Panc1 (cell line): ENCODE measurements around the gene ZNF189. TPM values are rescaled to one million over a fixed set of nuclear protein-coding genes. Genes with fewer than 3 reads are reported as not detected.

Experiments used
- ATAC-seq: fragments of 200-7000 bp; cut with Tn5 transposase; 2 replicates; pipeline ENCODE4 v1.9.1; 2020; ENCODE audit warnings: mild to moderate bottlenecking, moderate library complexity
- BruUV-seq: library from RNA; stranded (reverse); fragments of 400-500 nt; replicated peaks from 2 replicates; lab custom pipeline; 2021; lab: Mats Ljungman, UMichigan
- CTCF ChIA-PET: fragments of 300-600 bp; sonication (Branson Sonifier 250); formaldehyde crosslinking; loops from one replicate; lab custom pipeline; 2022; ENCODE audit warnings: antibody characterized with exemption; lab: Charles Lee
- POLR2A ChIA-PET: fragments of 300-600 bp; sonication (Branson Sonifier 250); formaldehyde crosslinking; loops from one replicate; lab custom pipeline; 2022; ENCODE audit warnings: antibody characterized with exemption; lab: Charles Lee
- DNase-seq: peaks from one replicate; pipeline ENCODE4 v3.0.0-alpha.2; 2010; ENCODE audit warnings: low read depth, low spot score
- H3K27ac ChIP-seq: 2 replicates; pipeline ENCODE4 v1.5.1; 2011; ENCODE audit warnings: mild to moderate bottlenecking, low read length, inconsistent platforms
- H3K27me3 ChIP-seq: fragments of 200-500 bp; sonication (Bioruptor generic); 2 replicates; pipeline ENCODE4 v1.6.0; 2014; ENCODE audit warnings: low read length, inconsistent platforms; ENCODE audit not compliant: control insufficient read depth, insufficient read depth
- H3K36me3 ChIP-seq: fragments of 200-500 bp; sonication (Bioruptor generic); 2 replicates; pipeline ENCODE4 v1.5.1; 2014; ENCODE audit warnings: inconsistent platforms, mild to moderate bottlenecking, low read length, moderate library complexity; ENCODE audit not compliant: control insufficient read depth, insufficient read depth
- H3K4me1 ChIP-seq: 2 replicates; pipeline ENCODE4 v1.5.1; 2011; ENCODE audit warnings: inconsistent platforms, mild to moderate bottlenecking, low read length, moderate library complexity; ENCODE audit not compliant: control insufficient read depth, insufficient read depth
- H3K4me3 ChIP-seq, 2 experiments: 2 replicates each; pipeline ENCODE4 v1.5.1; 2011 to 2012; ENCODE audit warnings: low read depth in 2 of 2, low read length in 2 of 2, mild to moderate bottlenecking in 2 of 2, inconsistent platforms in 1 of 2, moderate library complexity in 1 of 2
- H3K9me3 ChIP-seq: fragments of 200-500 bp; sonication (Bioruptor generic); 2 replicates; pipeline ENCODE4 v1.5.1; 2014; ENCODE audit warnings: low read depth, mild to moderate bottlenecking, inconsistent platforms, low read length, moderate library complexity; ENCODE audit not compliant: control insufficient read depth, insufficient read depth
- POLR2AphosphoS5 ChIP-seq: IDR thresholded peaks from 2 replicates; pipeline ENCODE4 v1.6.1; 2012; ENCODE audit warnings: mild to moderate bottlenecking, low read depth, low read length, moderate library complexity
- SIN3A ChIP-seq: IDR thresholded peaks from 2 replicates; pipeline ENCODE4 v1.6.1; 2012; ENCODE audit warnings: low read depth, mild to moderate bottlenecking, low read length, moderate library complexity, borderline replicate concordance; ENCODE audit not compliant: insufficient read depth
- TCF7L2 ChIP-seq: IDR thresholded peaks from 2 replicates; pipeline ENCODE4 v1.6.1; 2011; ENCODE audit warnings: mild to moderate bottlenecking, low read depth, low read length, inconsistent platforms
- in situ Hi-C: cut with HindIII; loops from 2 replicates; pipeline ENCODE4 v1.10.0; 2016; ENCODE audit warnings: low sequenced_read_pairs, low pct_unique_long_range_greater_than_20kb
- intact Hi-C: fragments of 100-400 bp; cut with micrococcal nuclease; formaldehyde crosslinking; loops from one replicate; pipeline ENCODE4 v1.10.0; 2022; ENCODE audit not compliant: unreplicated experiment
- total RNA-seq: library from RNA; stranded (reverse); gene quantifications from one replicate; pipeline ENCODE4 v1.2.1, GENCODE V29; 2021; ENCODE audit not compliant: unreplicated experiment
- TF ChIP-seq, protein P1 (sequence below): fragments of 450-650 bp; IDR thresholded peaks from 2 replicates; pipeline ENCODE4 v1.5.1; 2017; ENCODE audit warnings: mild to moderate bottlenecking
- TF ChIP-seq, protein P2 (sequence below), 2 experiments: IDR thresholded peaks; 2 replicates each; pipeline ENCODE4 v1.6.1; 2011 to 2012; ENCODE audit warnings: low read depth in 2 of 2, control low read depth in 1 of 2, low read length in 1 of 2, mild to moderate bottlenecking in 1 of 2, moderate library complexity in 1 of 2; ENCODE audit not compliant: insufficient read depth in 1 of 2

Gene ZNF189
- total RNA-seq, 1 experiment from 2014 or later: 7.0 TPM

DNA sequence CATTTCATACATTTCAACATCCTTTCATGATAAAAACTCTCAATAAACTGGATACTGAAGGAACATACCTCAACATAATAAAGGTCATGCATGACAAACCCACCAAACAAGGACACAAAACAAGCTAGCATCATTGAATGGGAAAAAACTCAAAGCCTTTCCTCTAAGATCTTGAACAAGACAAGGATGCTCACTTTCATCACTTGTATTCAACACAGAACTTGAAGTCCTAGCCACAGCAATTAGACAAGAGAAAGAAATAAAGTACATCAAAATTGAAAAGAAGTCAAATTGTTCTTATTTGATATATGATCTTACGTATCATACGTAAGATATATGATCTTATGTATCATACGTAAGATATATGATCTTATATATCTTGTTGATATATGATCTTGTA is 5.5 kb upstream of the ZNF189 start:
- no peak for DNase-seq
- Histone ChIP-seq H3K9me3 (peaks cover 23% of the 10 kb centered on the region; the same call in 1 of the 2 replicates), H3K4me1 (no peaks in the 10 kb centered on the region), H3K27me3 (no peaks in the 10 kb centered on the region), H3K36me3 (peaks cover 17% of the 10 kb centered on the region), H3K27ac (no peak overlapping the region), H3K4me3 (no peak overlapping the region)
- intact Hi-C loops: no loop called here
- BruUV-seq: no TSS peak
- ATAC-seq: no peak
- no peak for TF ChIP-seq SIN3A
- TF ChIP-seq, protein P1, sequence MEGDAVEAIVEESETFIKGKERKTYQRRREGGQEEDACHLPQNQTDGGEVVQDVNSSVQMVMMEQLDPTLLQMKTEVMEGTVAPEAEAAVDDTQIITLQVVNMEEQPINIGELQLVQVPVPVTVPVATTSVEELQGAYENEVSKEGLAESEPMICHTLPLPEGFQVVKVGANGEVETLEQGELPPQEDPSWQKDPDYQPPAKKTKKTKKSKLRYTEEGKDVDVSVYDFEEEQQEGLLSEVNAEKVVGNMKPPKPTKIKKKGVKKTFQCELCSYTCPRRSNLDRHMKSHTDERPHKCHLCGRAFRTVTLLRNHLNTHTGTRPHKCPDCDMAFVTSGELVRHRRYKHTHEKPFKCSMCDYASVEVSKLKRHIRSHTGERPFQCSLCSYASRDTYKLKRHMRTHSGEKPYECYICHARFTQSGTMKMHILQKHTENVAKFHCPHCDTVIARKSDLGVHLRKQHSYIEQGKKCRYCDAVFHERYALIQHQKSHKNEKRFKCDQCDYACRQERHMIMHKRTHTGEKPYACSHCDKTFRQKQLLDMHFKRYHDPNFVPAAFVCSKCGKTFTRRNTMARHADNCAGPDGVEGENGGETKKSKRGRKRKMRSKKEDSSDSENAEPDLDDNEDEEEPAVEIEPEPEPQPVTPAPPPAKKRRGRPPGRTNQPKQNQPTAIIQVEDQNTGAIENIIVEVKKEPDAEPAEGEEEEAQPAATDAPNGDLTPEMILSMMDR: no peak
- no peak for TF ChIP-seq POLR2AphosphoS5
- POLR2A ChIA-PET: no interaction called here
- CTCF ChIA-PET: no interaction called here
- in situ Hi-C loops: no loop called here

DNA sequence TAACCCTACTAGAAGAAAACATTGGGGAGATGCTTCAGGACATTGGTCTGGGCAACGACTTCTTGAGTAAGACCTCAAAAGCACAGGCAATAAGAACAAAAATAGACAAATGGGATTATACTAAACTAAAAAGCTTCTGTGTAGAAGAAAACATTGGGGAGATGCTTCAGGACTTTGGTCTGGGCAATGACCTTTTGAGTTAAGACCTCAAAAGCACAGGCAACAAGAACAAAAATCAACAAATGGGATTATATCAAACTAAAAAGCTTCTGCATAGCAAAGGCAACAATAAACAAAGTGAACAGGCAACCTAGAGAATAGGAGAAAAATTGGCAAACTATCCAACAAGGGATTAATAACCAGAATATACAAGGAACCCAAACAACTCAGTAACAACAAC is 4.0 kb upstream of the ZNF189 start:
- ChIA-PET POLR2A (no interaction called here), CTCF (no interaction called here)
- H3K9me3 ChIP-seq: peaks cover 23% of the 10 kb centered on the region; the same call in 1 of the 2 replicates
- intact Hi-C loops (no loop called here), in situ Hi-C loops (no loop called here)
- peaks cover 8% of the 10 kb centered on the region for H3K36me3 ChIP-seq
- no peak overlapping the region for H3K4me3 ChIP-seq
- BruUV-seq: no TSS peak
- H3K4me1 ChIP-seq: 0 out of 2 replicates have a peak, but pooled peaks cover 3% of the 10 kb centered on the region
- no peak for TF ChIP-seq POLR2AphosphoS5
- H3K27ac ChIP-seq: no peak overlapping the region
- DNase-seq: no peak
- no peaks in the 10 kb centered on the region for H3K27me3 ChIP-seq
- ATAC-seq: no peak

DNA sequence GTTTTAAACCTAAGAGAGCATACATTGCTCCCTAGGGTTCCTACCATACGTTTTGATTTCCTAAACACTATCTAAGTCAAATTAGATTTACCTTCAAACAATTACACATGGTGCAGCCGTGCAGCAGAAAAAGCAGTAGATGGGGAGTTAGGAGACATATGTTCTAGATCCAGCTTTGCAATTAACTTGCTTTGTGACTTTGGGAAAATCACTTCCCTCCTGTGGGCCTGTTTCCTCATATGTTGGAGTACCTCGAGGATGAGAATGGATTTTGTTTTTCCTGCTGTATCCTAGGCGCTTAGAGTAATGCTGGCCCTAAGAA is 944 bp upstream of the ZNF189 start:
- CTCF ChIA-PET: no interaction called here
- POLR2A ChIA-PET: no interaction called here
- Histone ChIP-seq H3K36me3 (peaks cover 8% of the 10 kb centered on the region; the same call in 1 of the 2 replicates), H3K4me3 (peak overlapping the region; percentile 85 to 95), H3K27ac (peak overlapping the region; percentile 90), H3K27me3 (no peaks in the 10 kb centered on the region), H3K9me3 (peaks cover 32% of the 10 kb centered on the region), H3K4me1 (peaks cover 3% of the 10 kb centered on the region; the same call in 1 of the 2 replicates)
- in situ Hi-C loops: no loop called here
- DNase-seq (no peak), ATAC-seq (no peak)
- no TSS peak for BruUV-seq
- TF ChIP-seq, protein P1: no peak
- TF ChIP-seq, protein P2, sequence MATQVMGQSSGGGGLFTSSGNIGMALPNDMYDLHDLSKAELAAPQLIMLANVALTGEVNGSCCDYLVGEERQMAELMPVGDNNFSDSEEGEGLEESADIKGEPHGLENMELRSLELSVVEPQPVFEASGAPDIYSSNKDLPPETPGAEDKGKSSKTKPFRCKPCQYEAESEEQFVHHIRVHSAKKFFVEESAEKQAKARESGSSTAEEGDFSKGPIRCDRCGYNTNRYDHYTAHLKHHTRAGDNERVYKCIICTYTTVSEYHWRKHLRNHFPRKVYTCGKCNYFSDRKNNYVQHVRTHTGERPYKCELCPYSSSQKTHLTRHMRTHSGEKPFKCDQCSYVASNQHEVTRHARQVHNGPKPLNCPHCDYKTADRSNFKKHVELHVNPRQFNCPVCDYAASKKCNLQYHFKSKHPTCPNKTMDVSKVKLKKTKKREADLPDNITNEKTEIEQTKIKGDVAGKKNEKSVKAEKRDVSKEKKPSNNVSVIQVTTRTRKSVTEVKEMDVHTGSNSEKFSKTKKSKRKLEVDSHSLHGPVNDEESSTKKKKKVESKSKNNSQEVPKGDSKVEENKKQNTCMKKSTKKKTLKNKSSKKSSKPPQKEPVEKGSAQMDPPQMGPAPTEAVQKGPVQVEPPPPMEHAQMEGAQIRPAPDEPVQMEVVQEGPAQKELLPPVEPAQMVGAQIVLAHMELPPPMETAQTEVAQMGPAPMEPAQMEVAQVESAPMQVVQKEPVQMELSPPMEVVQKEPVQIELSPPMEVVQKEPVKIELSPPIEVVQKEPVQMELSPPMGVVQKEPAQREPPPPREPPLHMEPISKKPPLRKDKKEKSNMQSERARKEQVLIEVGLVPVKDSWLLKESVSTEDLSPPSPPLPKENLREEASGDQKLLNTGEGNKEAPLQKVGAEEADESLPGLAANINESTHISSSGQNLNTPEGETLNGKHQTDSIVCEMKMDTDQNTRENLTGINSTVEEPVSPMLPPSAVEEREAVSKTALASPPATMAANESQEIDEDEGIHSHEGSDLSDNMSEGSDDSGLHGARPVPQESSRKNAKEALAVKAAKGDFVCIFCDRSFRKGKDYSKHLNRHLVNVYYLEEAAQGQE (IDR thresholded peaks at IDR 0.05; ENCODE audit: insufficient read depth in 1 of 2, low read depth in 2 of 2, low read length in 1 of 2): no peak
- TF ChIP-seq TCF7L2 (no peak), SIN3A (no peak), POLR2AphosphoS5 (no peak)
- intact Hi-C loops: no loop called here
